NCI-H187 (cell line): ENCODE measurements around the gene APEH.

Experiments used
- DNase-seq, 2 experiments: peaks; one replicate each; lab custom pipeline; 2025; lab: John Stamatoyannopoulos, UW

APEH gene

DNA sequence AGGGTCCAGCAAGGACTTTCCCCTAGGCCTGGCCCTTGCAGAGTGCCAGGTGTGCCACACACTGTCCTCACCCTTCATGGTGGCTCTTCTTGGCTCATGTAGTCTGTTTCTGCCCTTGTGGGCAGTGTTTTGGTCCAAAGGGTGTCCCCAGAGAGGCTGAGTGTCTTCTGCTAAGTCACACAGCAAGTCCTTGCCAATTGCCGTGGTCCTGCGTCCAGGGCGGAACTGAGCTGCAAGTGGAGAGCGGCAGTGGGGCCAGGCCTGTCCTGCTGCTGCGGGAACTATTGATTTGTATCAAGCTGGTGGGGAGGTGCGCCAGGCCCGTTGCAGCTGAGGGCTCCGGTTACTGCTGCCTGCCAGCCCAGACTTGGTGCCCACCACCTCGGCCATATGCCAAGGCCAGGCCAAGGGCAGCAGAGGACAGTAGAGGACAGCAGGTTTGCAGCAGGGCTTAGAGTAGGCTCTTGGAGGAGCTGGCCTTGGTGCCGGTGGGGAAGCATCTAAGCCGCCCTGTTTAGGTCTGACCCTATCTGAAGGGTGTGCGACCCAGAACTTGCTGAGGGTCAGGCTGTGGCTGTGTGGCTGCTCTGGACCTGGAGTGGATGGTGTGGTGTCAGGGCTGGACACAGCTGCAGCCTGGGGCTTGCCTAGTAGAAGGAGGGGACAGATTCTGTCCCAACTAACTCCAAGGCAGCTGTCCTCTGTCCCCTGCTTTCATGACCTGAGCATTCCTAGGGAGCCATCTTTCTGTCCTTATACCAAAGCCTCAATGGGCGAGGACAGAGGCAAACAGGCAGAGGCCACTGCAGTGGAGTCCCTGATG, 40.8 kb downstream of the APEH start:
- DNase-seq, result no peak

DNA sequence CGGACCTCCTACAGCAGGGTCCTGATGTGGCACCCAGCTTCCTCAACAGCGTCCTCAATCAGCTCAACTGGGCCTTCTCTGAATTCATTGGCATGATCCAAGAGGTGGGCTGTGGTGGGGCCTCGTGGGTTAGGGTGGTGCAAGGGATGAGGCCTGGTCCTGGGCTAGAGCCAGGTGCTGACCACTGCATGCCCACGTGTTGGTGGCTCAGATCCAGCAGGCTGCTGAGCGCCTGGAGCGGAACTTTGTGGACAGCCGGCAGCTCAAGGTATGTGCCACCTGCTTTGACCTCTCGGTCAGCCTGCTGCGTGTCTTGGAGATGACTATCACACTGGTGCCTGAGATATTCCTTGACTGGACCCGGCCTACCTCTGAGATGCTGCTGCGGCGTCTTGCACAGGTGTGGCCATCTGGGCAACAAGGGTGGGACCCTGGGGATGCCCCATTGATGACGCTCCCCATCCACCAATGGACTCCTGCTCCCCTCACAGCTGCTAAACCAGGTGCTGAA, 41.5 kb downstream of the APEH start:
- DNase-seq, result no peak

DNA sequence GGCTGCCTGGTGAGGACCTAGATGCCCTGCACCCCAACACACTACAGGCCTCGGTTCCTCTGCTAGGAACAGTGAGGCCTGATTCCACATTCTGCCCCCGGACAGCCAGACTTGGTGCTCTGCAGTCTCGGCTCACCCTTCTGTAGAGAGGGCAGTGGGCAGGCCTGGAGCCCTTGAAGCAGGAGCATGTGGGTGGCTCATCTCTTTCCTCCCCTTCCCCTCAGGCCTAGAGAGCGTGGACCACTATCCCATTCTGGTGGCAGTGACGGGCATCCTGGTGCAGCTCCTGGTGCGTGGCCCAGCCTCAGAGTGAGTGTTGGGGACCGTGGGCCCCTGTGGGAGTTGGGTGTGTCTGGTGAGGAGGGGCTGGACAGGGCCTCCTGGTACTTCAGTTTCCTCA, 42.0 kb downstream of the APEH start:
- no peak for DNase-seq

DNA sequence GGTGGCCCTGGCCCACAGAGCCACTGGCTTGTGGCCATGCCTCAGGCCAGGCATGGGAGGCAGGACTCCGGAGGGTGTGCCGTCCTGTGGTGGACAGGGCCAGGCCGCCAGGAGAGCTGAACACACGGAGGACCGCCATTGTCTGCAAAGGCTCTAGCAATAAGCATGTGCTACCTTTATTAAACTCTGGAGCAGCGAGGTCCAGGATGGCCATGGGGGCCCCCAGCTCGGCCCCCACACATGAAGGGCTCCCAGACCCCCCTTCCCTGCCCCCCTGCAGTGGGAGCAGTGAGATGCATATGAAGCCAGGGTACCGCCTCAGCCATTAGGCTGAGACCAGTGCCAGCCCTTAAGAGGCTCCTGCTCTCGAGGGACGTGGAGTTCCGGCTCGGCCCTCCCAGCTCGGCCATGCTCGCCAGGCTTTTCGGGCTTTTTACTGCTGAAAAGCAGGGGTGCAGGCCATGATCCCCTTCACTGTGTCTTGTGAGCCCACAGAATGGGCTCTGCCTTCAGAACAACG, 42.6 kb downstream of the APEH start:
- DNase-seq, result no peak

DNA sequence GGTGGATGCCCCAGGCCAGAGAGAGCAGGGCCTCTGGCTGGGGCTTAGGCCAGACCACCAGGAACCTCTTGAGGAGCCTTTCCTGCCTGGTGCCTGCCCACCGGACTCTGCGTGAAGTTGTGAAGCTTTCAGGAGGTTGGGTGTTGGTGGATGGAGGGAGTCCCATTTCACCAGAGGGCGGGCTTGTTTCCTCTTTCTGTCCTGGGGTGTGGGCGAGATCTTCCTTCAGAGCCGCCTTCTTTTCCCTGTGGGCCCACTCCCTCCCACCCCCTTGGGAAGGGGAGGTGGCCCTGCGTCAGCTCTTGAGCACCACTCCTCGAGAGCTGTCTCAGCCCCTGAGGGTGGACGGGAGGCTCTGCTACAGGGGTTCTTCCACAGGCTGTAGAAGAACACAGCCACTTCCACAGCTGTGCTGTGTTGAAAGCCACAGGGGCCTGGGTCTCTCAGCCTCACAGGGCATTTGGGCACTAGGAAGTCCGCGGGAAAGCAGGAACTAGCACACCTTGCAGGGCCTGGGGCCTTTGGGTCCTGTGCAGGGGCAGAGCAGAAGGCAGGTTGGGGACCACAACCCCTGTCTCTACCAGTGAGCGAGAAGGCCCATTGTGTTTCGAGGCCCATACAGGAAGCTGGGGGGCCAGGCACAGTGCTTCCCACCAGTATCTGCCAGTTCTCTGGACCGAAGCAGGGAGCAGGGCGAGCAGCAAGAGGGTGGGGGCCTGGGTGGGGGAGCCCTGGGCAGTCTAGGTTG, 43.2 kb downstream of the APEH start:
- no peak for DNase-seq

DNA sequence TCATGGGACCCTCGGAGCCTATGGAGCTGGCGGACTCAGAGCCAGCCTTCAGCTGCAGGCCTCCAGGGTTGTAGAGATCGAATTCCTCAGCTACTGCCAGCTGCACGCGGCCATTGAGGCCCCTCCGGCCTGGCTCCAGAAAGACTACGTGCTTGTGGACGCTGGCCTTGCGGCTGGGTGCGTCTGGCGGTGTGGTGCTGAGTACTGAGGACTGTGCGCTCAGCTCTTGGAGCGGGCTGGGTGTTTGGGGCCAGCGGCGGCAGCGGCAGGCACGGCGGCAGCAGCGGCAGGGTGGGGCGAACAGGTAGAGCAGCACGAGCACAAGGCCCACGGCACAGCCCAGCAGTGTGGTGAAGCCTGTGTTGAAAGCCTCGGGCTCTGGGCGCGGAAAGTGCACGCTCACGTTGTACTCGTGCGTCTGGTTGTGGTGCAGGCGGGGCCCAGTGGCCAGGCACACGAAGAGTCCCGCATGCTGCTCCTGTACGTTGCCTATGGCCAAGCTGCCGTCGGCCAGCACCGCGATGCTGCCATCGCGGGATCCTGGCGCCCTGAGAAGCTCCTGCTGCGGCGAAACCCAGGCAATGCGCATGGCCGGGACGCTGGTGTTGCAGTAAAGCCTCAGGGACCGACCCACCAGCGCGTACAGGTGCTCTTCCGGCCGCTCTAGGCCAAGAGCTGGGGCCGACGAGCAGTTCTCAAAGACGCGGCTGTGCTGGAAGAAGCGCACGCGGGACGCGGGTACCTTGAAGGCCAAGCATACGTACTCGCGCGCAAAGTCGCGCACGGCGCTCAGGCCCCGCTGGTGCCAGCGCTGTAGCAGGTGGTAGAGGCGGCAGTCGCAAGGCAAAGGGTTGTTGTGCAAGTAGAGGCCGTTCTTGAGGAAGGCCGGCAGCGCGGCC, 44.1 kb downstream of the APEH start:
- DNase-seq, result peak in 1 of 2 experiments; percentile 6

DNA sequence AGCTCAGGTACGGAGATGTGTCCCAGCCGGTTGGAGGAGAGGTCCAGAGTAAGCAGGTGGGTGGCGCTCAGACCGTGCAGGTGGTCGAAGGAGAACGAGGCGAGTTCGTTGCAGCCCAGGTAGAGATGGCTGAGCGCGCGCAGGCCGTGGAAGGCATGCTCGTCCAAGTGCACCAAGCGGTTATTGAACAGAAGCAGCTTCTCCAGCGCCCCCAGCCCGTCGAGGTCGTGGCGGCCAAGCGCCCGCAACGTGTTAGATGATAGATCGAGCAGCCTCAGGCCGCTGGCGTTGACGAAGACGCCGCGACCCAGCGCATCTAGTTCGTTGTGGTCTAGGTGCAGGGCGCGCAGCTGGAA, 44.7 kb downstream of the APEH start:
- no peak for DNase-seq

DNA sequence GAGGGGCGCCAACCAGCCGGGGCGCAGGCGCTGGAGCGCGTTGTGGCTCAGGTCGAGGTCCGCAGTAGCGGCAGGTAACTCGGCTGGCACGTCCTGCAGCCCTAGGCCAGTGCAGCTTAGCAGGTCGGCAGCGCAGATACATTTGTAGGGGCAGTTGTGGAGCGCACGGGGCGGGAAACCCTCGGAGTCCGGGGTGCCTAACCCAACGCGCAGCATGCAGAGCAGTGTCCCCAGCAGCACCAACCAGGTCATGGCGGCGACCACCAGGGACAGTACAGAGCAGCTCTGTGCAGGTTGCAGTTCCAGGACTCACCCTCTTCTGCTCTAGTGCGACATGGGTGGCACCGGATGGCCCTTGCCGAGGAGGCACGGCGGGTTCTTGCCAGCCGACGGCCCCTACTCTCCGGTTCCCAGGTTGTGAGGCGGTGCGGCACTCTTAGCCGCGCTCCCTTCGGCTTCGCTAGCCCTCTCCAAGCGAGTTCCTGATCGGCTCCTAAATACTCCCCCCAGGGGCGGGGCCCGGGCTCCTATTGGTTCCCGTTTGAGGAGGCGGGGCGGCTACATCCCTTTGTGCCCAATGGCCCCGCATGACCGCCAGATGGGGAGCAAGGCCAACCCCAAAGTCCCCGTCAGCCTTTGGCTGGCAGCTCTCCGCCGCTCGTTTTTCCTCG, 45.2 kb downstream of the APEH start, which contains the start of gene AMIGO3:
Gene AMIGO3 (minus strand): TSS at position 471 of the 671 bp plus-strand sequence. CDS start 219 bp downstream, at position 252.
- DNase-seq, result peak; percentile 34 to 87

DNA sequence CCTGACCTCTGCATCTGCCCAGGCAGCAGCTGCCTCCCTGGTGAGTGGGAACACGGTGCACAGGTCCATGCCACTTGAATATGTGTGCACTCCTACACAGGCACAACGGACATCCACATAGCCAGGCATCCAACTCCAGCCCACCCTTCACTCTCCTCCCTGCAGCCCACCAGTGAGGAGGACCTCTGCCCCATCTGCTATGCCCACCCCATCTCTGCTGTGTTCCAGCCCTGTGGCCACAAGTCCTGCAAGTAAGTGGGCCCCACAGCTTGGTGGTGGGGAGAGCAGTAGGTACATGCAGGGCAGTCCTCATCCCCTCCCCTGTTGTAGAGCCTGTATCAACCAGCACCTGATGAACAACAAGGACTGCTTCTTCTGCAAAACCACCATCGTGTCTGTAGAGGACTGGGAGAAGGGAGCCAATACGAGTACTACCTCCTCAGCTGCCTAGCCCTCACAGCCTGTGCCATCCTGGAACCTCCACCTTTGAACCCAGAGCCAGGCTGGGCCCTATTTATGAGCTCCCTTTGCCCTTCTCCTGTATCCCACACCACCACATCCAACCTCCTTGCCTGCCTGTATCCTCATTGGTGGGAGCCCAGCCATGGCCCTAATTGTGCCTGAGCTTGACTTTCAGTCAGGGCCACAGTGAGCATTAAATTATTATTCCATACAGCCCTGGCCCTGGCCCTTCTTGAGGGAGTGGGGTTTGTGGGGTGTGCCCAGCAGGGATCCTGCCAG, 46.9 kb downstream of the APEH start:
- no peak for DNase-seq

DNA sequence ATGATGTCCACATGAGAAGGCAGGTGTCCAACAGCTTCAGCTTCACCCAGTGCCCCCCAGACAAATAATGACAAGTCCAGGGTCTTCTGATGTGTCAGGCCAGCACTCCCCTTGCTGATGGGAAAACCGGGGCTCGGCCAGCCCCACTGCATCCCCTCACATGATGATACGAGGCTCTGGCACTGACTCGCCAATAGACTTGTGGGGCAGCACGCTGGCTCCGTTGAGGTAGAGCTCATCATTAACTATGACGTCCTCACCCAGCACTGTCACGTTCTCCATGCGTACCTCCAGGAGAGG, 47.4 kb downstream of the APEH start:
- DNase-seq, result no peak

DNA sequence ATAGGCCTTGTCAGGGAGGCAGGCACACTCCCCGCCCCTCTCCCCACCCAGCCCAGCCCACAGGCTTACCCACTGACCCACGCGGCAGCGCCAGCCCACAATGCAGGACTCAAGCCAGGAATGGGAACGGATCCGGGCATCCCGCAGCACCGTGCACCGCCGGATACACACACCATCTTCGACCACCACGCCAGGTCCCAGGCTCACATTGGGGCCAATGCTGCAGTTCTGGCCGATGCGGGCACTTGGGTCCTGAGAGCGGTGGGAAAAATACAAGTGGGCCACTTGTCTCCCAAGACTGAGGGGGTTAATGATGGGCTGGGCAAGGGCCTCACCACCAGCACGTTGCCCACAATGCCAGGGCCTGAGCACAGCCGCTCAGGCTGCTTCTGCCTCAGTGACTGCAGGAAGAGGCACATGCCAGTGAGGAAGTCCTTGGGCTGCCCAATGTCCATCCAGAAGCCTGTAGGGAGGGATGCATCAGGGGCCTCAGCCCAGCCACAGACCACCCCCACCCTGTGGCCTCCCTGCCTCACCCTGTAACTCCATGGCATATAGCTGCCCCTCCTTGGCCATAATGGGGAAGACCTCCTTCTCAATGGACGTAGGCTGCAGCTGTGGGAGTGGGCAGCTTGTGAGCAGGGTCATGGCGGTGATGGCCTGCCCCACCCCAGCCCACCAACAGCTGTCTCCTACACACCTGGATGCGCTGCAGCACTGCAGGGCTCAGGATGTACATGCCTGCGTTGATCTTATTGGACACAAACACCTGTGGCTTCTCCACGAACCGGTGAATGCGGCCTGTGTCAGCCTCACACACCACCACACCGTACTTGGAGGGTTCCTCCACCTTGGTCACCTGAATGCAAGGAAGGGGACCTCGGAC, 48.0 kb downstream of the APEH start:
- no peak for DNase-seq

DNA sequence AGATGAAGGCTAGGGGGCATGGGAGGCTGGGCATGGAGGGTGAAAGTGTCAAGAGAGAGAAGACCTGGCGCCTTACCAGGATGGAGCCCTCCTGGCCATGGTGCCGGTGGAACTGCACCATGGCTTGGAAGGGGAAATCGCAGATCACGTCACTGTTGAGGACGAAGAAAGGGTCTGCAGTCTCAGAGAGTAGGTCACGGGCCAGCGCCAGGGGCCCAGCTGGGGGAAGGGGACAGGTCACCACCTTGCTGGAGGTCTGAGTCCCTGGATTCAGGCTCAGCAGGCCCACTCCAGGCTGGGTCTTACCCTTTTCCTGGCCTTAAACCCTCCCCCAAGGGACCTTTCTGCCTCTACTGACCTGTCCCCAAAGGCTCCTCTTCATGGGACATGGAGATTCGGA, 48.7 kb downstream of the APEH start:
- DNase-seq, result no peak

DNA sequence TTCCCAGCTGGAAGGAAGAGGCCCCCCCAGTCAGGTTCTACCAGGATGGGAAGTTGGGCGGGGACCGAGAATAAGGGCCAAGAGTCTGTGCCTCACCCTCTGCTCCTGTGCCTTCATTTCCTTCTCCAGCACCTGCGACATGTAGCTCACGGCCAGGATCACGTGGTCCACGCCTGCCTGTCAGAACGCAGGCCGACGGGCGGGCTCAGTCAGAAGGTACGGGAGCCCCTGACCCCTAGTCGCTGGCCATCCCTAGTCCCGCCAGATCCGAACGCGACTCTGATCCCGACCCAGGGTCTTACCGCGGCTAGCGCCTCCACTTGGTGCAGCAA, 49.1 kb downstream of the APEH start:
- DNase-seq, result peak in 1 of 2 experiments; percentile 10

DNA sequence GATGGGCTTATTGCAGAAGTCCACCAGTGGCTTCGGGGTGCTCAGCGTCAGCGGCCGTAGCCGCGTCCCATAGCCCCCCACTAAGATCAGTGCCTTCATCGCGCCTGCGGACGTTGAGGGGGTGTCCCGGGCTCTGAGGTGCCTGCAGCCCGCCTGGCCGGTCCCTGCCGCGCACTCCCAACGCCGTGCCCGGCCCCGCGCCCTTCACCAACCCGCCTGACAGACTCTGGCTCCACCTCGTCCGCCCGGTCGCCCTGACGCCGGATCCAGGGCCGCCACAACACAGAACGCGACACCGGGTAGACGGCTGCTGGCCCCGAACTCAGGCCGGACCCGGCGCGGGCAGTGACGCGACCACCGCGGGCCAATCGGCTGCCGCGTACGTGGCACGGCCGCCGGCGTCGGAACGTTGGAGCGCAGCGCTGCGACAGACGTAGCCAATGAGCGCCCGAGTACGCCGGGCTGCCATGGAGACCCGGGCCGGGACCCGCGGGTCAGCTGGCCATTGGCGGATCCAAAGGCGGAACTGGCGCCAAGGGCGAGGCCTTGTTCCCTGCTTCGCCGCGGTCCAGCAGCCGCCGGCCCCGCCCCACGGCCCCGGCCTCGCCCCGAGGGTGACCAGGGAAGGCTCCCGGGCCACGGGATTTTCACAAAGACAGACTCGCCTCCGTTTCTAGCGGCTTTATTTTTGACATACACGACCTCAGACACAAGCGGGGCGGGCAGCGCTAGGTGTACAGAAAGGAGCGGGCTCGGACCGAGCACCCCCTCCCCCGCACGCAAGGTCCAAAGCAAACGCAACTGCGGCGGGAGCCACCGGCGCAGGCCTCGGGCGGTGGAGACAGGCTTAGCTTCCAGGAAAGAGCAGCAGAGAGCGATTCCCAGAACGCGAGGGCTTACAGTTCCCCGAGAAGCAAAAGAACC, 49.7 kb downstream of the APEH start, which contains the start of gene GMPPB:
Gene GMPPB (minus strand): TSS at position 324 of the 924 bp plus-strand sequence. CDS start 225 bp downstream, at position 99.
- peak; percentile 37 to 84 for DNase-seq

DNA sequence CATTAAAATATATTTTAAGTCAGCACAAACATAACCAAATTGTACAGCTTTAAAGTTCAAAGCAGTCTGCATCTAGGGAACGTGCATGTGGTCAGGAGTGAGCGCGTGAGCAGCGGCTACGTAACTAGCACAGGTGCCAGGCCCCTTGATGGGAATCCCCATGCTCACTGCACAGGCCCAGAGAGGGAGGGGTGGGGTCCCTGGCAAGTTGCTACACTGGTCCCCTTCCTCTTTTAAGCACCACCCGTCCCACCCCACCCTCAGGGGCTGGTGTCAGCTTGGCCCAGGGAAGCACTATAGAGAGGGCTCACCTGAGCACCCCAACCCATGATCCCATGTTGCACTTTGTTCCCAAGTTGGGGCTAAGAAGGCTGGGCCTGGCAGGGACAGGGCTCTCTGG, 50.4 kb downstream of the APEH start:
- DNase-seq, result no peak

DNA sequence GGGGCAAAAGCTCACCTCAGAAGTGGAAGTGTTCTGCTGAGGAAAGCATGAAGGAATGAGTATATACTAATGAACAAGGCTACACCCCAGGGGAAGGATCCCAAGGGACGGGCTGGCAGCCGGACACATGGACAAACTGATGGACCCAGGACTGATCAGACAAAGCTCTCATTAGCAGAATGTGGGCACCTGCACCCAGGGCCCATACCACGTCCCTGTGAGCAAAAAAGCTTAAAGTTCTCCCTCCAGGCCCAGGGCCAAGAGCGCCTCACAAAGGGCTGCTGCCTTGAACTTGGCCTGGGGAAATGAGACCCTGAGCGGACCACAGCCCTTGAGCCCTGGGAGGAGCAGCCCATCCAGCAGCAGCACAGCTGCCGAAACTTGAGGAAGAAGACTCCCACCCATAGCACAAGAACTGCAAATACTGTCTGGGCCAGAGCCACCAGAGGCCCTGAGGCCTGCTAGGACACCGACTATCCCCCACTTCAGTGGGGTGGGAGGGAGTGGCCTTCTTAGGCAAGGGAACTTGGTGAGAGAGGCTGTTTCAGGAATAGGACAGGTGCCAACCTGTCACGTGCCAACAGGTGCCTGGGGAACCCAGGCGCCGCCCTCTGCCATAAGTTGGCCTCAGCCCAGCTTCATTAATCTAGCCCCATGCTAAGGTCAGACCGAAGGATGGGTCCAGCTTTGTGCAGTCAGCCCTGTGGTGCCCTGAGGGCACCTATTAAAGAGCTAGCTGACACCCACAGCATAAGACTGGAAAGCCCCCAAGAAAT, 51.9 kb downstream of the APEH start:
- DNase-seq, result no peak

DNA sequence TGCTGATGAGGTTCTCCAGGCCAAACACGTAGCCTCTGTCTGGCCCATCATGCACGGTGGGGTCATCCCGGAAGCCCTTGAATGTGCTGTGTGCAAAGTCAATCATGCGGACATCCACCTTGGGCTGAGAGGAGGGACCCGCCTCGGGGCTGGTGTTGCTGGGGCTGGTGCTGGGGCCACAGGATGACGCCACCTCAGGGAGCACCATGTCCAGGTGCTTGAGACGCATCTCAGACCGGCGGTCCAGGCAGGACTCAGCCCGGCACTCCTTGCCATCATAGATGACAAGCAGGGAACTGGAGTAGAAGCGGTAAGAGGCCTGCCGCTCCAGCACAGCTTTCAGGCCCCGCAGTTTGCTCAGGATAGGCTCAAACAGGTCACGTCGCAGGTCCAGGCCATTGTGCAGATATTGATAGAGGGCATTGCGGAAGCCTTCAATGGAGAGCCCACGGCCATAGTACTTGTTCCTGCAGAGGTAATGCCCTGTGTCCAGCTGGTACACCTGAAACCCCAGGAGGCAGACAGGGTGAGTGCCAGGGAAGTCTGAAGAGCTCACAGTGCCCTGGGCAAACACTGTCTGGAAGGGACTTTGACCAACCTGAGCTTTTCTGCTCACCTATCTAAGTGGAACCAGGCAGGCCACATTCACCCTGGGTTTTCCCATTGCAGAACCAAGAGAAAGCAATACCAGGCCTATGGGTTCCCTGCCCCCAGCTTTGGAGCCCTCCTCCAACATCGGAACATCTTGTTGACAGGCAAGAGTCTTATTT, 53.2 kb downstream of the APEH start:
- no peak for DNase-seq
